Stimulated activated CD8-positive, alpha-beta memory T cell treated with anti-CD3 and anti-CD28 coated beads, Interleukin-15, amount 100 ng/mL, for 24 hours (primary cell): ENCODE measurements around the gene ZEB2.

ENCODE experiments used
- DNase-seq: peaks from one replicate; pipeline ENCODE4 v3.0.0-alpha.2; 2020; ENCODE audit warnings: low read depth

The ZEB2 gene

GRCh38 chr2:144351687-144352086, 168.2 kb downstream of the ZEB2 start:
- DNase-seq, result no peak

GRCh38 chr2:144350151-144350802, 169.6 kb downstream of the ZEB2 start:
- DNase-seq, result no peak

GRCh38 chr2:144349674-144350073, 170.2 kb downstream of the ZEB2 start:
- no peak for DNase-seq

GRCh38 chr2:144348846-144349245, 171.1 kb downstream of the ZEB2 start:
- DNase-seq, result no peak

- DNase-seq, result no peak
These were observed 173.7 kb downstream of the ZEB2 start for GRCh38 chr2:144346229-144346628.

GRCh38 chr2:144343145-144343544, 176.8 kb downstream of the ZEB2 start:
- no peak for DNase-seq

GRCh38 chr2:144341538-144341937, 178.4 kb downstream of the ZEB2 start:
- no peak for DNase-seq

- DNase-seq, result no peak
These were observed 180.9 kb downstream of the ZEB2 start for GRCh38 chr2:144339048-144339447.

- DNase-seq, result no peak
These were observed 185.4 kb downstream of the ZEB2 start for GRCh38 chr2:144334551-144334950.
